Stimulated activated naive CD8-positive, alpha-beta T cell treated with anti-CD3 and anti-CD28 coated beads, Interleukin-15, Interleukin-2, amounts not matched to agents 100 ng/mL and 50 ng/mL, for 24 hours (primary cell): ENCODE measurements around the gene MAST4.

ENCODE experiments used
- H3K27ac Mint-ChIP-seq: one replicate; pipeline ENCODE4 v1.8.0; 2021; ENCODE audit warnings: mild to moderate bottlenecking, mixed read lengths
- H3K27me3 Mint-ChIP-seq: one replicate; pipeline ENCODE4 v1.8.0; 2021; ENCODE audit warnings: mixed read lengths
- H3K36me3 Mint-ChIP-seq: one replicate; pipeline ENCODE4 v1.8.0; 2021; ENCODE audit warnings: low read depth, mixed read lengths
- H3K4me1 Mint-ChIP-seq: one replicate; pipeline ENCODE4 v1.8.0; 2021; ENCODE audit warnings: low read depth, mixed read lengths
- H3K4me3 Mint-ChIP-seq: one replicate; pipeline ENCODE4 v1.8.0; 2021; ENCODE audit warnings: mild to moderate bottlenecking, mixed read lengths
- H3K9me3 Mint-ChIP-seq: one replicate; pipeline ENCODE4 v1.8.0; 2021; ENCODE audit warnings: mixed read lengths

The MAST4 gene

DNA sequence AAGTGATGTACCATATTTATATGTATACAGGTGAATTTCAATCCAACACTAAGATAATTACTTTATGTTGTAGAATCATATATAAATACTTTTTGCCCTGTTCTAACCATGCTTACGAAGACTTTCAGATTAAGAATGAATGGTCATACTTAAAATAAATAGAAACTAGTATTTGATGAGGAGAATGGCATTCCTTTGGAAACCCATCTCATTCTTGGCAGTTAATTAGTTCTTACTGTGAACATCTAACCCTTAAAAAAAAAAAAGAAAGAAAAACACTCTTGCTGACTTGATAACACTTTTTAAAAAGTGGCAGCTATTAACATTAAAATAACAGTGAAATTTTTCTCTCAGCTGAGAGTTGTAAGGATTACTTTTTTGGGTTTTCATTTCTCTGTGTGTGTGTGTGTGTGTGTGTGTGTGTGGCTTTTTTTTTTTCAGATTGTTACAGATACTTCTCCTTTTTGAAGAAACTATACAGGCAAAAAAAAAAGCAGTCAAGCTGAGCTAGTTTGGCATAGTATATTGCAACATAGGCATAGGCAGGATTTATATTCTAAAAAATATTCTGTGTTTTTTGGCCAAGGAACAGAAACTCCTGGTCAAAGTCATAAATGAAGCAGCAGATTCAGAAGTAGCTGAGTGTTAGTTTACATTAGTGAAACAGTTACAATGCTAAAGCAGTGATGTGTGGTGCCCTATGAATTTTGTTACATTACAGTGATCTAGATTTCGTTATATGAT, 436.9 kb downstream of the MAST4 start:
- Mint-ChIP-seq H3K4me1 (peaks cover 89% of the 10 kb centered on the region), H3K27ac (peak overlapping the region; percentile 97), H3K4me3 (no peak overlapping the region), H3K9me3 (peaks cover 1% of the 10 kb centered on the region), H3K27me3 (no peaks in the 10 kb centered on the region), H3K36me3 (peaks cover 11% of the 10 kb centered on the region)

GRCh38 chr5:67033880-67034651, 437.9 kb downstream of the MAST4 start:
- H3K27ac Mint-ChIP-seq, result peak overlapping the region; percentile 26

GRCh38 chr5:67035098-67035740, 439.0 kb downstream of the MAST4 start:
- no peak overlapping the region for H3K4me3 Mint-ChIP-seq
- H3K4me1 Mint-ChIP-seq, result peaks cover 86% of the 10 kb centered on the region

More at GRCh38 chr5:67033880-67034651, 437.9 kb downstream of the MAST4 start:
- no peak overlapping the region for H3K4me3 Mint-ChIP-seq
- peaks cover 89% of the 10 kb centered on the region for H3K4me1 Mint-ChIP-seq
- no peaks in the 10 kb centered on the region for H3K9me3 Mint-ChIP-seq
- no peaks in the 10 kb centered on the region for H3K27me3 Mint-ChIP-seq
- H3K36me3 Mint-ChIP-seq, result peaks cover 5% of the 10 kb centered on the region

GRCh38 chr5:67037171-67037570, 441.0 kb downstream of the MAST4 start:
- H3K4me1 Mint-ChIP-seq, result peaks cover 66% of the 10 kb centered on the region
- H3K9me3 Mint-ChIP-seq, result no peaks in the 10 kb centered on the region
- no peak overlapping the region for H3K4me3 Mint-ChIP-seq
- no peak overlapping the region for H3K27ac Mint-ChIP-seq
- H3K27me3 Mint-ChIP-seq, result no peaks in the 10 kb centered on the region
- peaks cover 6% of the 10 kb centered on the region for H3K36me3 Mint-ChIP-seq

More at GRCh38 chr5:67035098-67035740, 439.0 kb downstream of the MAST4 start:
- Mint-ChIP-seq H3K27ac (no peak overlapping the region), H3K9me3 (no peaks in the 10 kb centered on the region), H3K27me3 (no peaks in the 10 kb centered on the region), H3K36me3 (peaks cover 2% of the 10 kb centered on the region)

DNA sequence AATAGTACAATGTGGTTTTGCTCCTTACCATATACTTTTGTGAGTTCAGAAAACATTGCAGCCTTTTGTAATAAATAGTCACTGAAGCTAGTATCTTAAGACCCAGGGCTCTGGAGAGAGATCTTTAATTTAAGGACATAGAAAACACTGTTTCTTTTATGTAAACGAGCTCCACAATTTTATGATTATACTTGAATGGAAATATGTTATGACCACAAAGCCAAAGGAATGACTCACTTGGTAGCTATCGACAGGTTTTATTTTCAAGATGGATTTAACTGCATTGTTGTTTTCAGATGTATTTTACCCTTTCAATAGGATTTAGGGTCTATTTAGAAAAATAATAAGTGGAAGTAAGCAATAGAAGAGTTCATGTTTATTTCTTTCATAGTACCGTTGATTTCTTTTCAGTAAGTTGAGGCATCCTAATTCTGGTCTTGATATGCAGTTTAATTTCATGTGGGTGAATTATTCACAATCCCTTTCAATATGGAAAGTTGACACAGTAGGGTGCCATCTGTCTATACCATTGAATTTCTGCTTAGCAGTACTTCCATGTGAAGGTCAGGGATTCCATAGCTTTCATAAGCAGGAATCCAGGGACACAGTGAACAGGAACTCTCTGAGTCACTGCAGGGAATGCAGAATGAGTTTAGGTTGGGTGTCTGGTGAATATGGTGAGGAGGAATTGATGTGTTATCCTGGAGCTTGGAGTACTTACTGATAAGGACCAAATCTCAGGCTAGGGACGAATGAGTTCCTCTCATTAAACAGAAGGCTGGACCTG, 442.8 kb downstream of the MAST4 start:
- H3K36me3 Mint-ChIP-seq, result peaks cover 6% of the 10 kb centered on the region
- H3K4me3 Mint-ChIP-seq, result no peak overlapping the region
- peaks cover 48% of the 10 kb centered on the region for H3K4me1 Mint-ChIP-seq
- peak overlapping the region; percentile 63 for H3K27ac Mint-ChIP-seq
- no peaks in the 10 kb centered on the region for H3K27me3 Mint-ChIP-seq
- no peaks in the 10 kb centered on the region for H3K9me3 Mint-ChIP-seq

GRCh38 chr5:67042176-67043003, 446.2 kb downstream of the MAST4 start:
- peaks cover 6% of the 10 kb centered on the region for H3K36me3 Mint-ChIP-seq
- H3K27me3 Mint-ChIP-seq, result no peaks in the 10 kb centered on the region
- no peak overlapping the region for H3K4me3 Mint-ChIP-seq
- no peak overlapping the region for H3K27ac Mint-ChIP-seq
- peaks cover 18% of the 10 kb centered on the region for H3K4me1 Mint-ChIP-seq
- no peaks in the 10 kb centered on the region for H3K9me3 Mint-ChIP-seq

DNA sequence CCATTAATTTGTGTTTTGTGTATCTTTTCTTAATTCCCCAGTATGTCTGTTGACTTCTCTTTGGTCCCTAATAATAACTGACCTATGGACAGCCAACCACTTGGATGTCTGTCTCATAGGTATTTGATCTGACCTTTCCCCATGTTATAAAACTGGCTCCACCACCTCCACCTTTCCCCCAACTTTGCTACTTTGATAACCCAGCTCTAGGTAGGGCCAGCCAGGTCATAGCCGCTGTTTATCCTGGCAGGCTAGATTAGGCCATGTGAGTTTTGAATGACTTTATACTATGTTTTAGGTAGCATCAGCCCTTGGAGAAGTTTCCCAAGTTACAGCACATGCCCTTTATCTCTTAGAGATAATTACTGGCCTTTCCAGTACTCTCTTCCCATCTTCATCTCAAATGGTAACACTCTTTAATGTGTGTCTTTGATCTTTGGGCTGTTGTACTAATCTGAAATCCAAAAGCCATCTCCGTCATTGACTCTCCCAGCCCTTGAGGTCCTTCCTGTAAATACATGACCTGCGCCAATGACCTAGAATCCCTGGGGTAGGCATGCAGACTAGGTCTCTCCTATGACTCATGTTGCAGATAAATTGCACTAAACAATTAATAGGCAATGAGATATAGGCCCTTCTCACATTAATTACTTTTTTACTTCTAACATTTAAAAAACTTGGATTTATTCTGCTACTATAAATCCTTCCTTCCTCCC, 447.8 kb downstream of the MAST4 start:
- Mint-ChIP-seq H3K4me1 (peaks cover 7% of the 10 kb centered on the region), H3K9me3 (no peaks in the 10 kb centered on the region), H3K27me3 (no peaks in the 10 kb centered on the region)

GRCh38 chr5:67045816-67046740, 449.9 kb downstream of the MAST4 start:
- Mint-ChIP-seq H3K27me3 (no peaks in the 10 kb centered on the region), H3K27ac (no peak overlapping the region), H3K9me3 (no peaks in the 10 kb centered on the region), H3K36me3 (peaks cover 6% of the 10 kb centered on the region), H3K4me3 (no peak overlapping the region), H3K4me1 (peaks cover 11% of the 10 kb centered on the region)

More for the DNA sequence above, 447.8 kb downstream of the MAST4 start:
- peaks cover 6% of the 10 kb centered on the region for H3K36me3 Mint-ChIP-seq
- no peak overlapping the region for H3K4me3 Mint-ChIP-seq
- H3K27ac Mint-ChIP-seq, result no peak overlapping the region

GRCh38 chr5:67047160-67047559, 451.0 kb downstream of the MAST4 start:
- no peak overlapping the region for H3K4me3 Mint-ChIP-seq
- peaks cover 13% of the 10 kb centered on the region for H3K4me1 Mint-ChIP-seq
- no peak overlapping the region for H3K27ac Mint-ChIP-seq
- H3K36me3 Mint-ChIP-seq, result peaks cover 6% of the 10 kb centered on the region
- no peaks in the 10 kb centered on the region for H3K9me3 Mint-ChIP-seq
- H3K27me3 Mint-ChIP-seq, result no peaks in the 10 kb centered on the region

- H3K27ac Mint-ChIP-seq, result no peak overlapping the region
- H3K4me3 Mint-ChIP-seq, result no peak overlapping the region
- peaks cover 13% of the 10 kb centered on the region for H3K4me1 Mint-ChIP-seq
- no peaks in the 10 kb centered on the region for H3K27me3 Mint-ChIP-seq
- peaks cover 6% of the 10 kb centered on the region for H3K36me3 Mint-ChIP-seq
- H3K9me3 Mint-ChIP-seq, result no peaks in the 10 kb centered on the region
Measured at GRCh38 chr5:67047616-67048015, 451.4 kb downstream of the MAST4 start.

- Mint-ChIP-seq H3K9me3 (no peaks in the 10 kb centered on the region), H3K4me3 (no peak overlapping the region), H3K36me3 (peaks cover 10% of the 10 kb centered on the region), H3K27me3 (no peaks in the 10 kb centered on the region), H3K4me1 (peaks cover 13% of the 10 kb centered on the region), H3K27ac (no peak overlapping the region)
Measured at GRCh38 chr5:67050125-67050524, 453.9 kb downstream of the MAST4 start.

- Mint-ChIP-seq H3K4me1 (peaks cover 13% of the 10 kb centered on the region), H3K9me3 (no peaks in the 10 kb centered on the region), H3K36me3 (peaks cover 10% of the 10 kb centered on the region), H3K4me3 (no peak overlapping the region), H3K27me3 (no peaks in the 10 kb centered on the region), H3K27ac (no peak overlapping the region)
Measured at GRCh38 chr5:67050635-67051034, 454.4 kb downstream of the MAST4 start.
